ENCODE results near the gene MTRF1.

Gene MTRF1

DNA sequence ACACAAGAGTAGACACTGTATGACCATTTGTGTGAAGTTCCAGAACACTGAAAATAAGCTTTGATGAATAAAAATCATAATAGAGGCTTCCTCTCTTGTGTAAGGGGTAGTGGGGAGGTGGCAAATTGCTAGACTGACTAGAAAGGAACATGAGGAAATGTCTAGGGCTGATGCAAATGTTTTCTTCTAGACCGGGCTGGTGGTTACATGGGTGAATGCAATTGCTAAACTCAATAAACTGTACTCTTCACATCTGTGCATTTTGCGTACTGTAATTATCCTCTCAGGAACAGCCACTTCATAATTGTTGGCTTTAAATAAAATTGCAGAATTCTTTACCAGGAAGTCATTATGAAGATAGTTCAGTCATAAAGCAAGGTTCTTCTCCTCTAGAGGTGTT is 63.9 kb downstream of the MTRF1 start:
- no peak overlapping the region for H3K4me3 ChIP-seq (ENCODE audit: low read length, poor library complexity, severe bottlenecking)
- H3K27me3 ChIP-seq (ENCODE audit: insufficient read depth, low read length, poor library complexity, severe bottlenecking), result no peaks in the 10 kb centered on the region
- no peak overlapping the region for H3K9ac ChIP-seq (ENCODE audit: low read depth, low read length, poor library complexity, severe bottlenecking)
- H3K4me2 ChIP-seq (ENCODE audit: low read depth, low read length, poor library complexity, severe bottlenecking), result no peak overlapping the region
- H4K20me1 ChIP-seq (ENCODE audit: insufficient read depth, low read length, poor library complexity, severe bottlenecking), result no peaks in the 10 kb centered on the region
- TF ChIP-seq, protein P1, sequence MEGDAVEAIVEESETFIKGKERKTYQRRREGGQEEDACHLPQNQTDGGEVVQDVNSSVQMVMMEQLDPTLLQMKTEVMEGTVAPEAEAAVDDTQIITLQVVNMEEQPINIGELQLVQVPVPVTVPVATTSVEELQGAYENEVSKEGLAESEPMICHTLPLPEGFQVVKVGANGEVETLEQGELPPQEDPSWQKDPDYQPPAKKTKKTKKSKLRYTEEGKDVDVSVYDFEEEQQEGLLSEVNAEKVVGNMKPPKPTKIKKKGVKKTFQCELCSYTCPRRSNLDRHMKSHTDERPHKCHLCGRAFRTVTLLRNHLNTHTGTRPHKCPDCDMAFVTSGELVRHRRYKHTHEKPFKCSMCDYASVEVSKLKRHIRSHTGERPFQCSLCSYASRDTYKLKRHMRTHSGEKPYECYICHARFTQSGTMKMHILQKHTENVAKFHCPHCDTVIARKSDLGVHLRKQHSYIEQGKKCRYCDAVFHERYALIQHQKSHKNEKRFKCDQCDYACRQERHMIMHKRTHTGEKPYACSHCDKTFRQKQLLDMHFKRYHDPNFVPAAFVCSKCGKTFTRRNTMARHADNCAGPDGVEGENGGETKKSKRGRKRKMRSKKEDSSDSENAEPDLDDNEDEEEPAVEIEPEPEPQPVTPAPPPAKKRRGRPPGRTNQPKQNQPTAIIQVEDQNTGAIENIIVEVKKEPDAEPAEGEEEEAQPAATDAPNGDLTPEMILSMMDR (conservative IDR thresholded peaks at IDR 0.05; ENCODE audit: low read length), result no peak
- TF ChIP-seq EZH2phosphoT487 (IDR thresholded peaks at IDR 0.05; ENCODE audit: borderline replicate concordance), result no peak
- H2AFZ ChIP-seq (ENCODE audit: low read length), result no peak overlapping the region
- no peaks in the 10 kb centered on the region for H3K79me2 ChIP-seq (ENCODE audit: insufficient read depth, low read length)
- H3K36me3 ChIP-seq (ENCODE audit: insufficient read depth, low read length), result no peaks in the 10 kb centered on the region
- H3K4me1 ChIP-seq (ENCODE audit: insufficient read depth, low read length, poor library complexity, severe bottlenecking), result no peaks in the 10 kb centered on the region
- H3F3A ChIP-seq (ENCODE audit: low read depth), result no peaks in the 10 kb centered on the region
- H3K9me3 ChIP-seq (ENCODE audit: insufficient read depth, low read depth, low read length), result no peaks in the 10 kb centered on the region
- H3K9me2 ChIP-seq (replicated peaks; ENCODE audit: low read depth, low read length), result no peaks in the 10 kb centered on the region

DNA sequence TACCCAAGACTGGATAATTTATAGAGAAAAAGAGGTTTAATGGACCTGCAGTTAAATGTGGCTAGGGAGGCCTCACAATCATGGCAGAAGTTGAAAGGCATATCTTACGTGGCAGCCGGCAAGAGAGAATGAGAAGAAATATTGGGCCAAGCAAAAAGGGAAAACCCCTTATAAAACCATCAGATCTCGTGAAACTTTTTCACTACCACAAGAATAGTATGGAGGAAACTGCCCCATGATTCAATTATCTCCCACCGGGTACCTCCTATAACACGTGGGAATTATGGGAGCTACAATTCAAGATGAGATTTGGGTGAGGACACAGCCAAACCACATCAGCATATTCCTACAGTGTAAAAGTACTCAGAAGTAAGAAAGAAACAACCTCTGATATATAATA is 64.3 kb downstream of the MTRF1 start:
- Histone ChIP-seq H3K4me3 (ENCODE audit: low read length, poor library complexity, severe bottlenecking) (no peak overlapping the region), H4K20me1 (ENCODE audit: insufficient read depth, low read length, poor library complexity, severe bottlenecking) (no peaks in the 10 kb centered on the region), H3K9me2 (replicated peaks; ENCODE audit: low read depth, low read length) (no peaks in the 10 kb centered on the region), H3K4me1 (ENCODE audit: insufficient read depth, low read length, poor library complexity, severe bottlenecking) (no peaks in the 10 kb centered on the region), H3K27me3 (ENCODE audit: insufficient read depth, low read length, poor library complexity, severe bottlenecking) (no peaks in the 10 kb centered on the region), H3F3A (ENCODE audit: low read depth) (no peaks in the 10 kb centered on the region), H2AFZ (ENCODE audit: low read length) (no peak overlapping the region), H3K9me3 (ENCODE audit: insufficient read depth, low read depth, low read length) (no peaks in the 10 kb centered on the region), H3K79me2 (ENCODE audit: insufficient read depth, low read length) (no peaks in the 10 kb centered on the region; the same call in 1 of the 2 replicates), H3K4me2 (ENCODE audit: low read depth, low read length, poor library complexity, severe bottlenecking) (no peak overlapping the region), H3K36me3 (ENCODE audit: insufficient read depth, low read length) (no peaks in the 10 kb centered on the region), H3K9ac (ENCODE audit: low read depth, low read length, poor library complexity, severe bottlenecking) (no peak overlapping the region)
- TF ChIP-seq EZH2phosphoT487 (IDR thresholded peaks at IDR 0.05; ENCODE audit: borderline replicate concordance), result no peak
- TF ChIP-seq, protein P1 (conservative IDR thresholded peaks at IDR 0.05; ENCODE audit: low read length), result no peak

DNA sequence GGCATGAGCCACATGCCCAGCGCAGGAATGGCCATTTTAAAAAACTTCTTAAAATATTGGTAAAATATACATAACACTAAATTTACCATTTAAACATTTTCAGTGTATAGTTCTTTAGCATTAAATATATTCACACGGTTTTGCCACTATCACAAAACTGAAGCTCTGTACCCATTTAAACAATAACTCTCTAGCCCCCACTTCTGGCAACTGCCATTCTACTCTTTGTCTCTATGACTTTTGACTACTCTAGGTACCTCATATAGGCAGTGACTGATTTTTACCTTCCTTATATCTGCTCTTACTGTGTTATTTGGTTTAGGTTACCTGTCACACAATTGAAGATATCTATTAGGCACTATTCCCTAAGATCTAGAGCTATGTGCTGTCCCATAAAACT is 66.8 kb downstream of the MTRF1 start:
- Histone ChIP-seq H2AFZ (ENCODE audit: low read length) (no peak overlapping the region), H3K27me3 (ENCODE audit: insufficient read depth, low read length, poor library complexity, severe bottlenecking) (no peaks in the 10 kb centered on the region)
- TF ChIP-seq EZH2phosphoT487 (IDR thresholded peaks at IDR 0.05; ENCODE audit: borderline replicate concordance), result no peak
- TF ChIP-seq, protein P1 (conservative IDR thresholded peaks at IDR 0.05; ENCODE audit: low read length), result peak; percentile 68

More for the DNA sequence above, 66.8 kb downstream of the MTRF1 start:
- no peaks in the 10 kb centered on the region for H3F3A ChIP-seq (ENCODE audit: low read depth)
- no peak overlapping the region for H3K4me3 ChIP-seq (ENCODE audit: low read length, poor library complexity, severe bottlenecking)
- H3K9me3 ChIP-seq (ENCODE audit: insufficient read depth, low read depth, low read length), result no peaks in the 10 kb centered on the region
- peaks cover 16% of the 10 kb centered on the region for H3K4me1 ChIP-seq (ENCODE audit: insufficient read depth, low read length, poor library complexity, severe bottlenecking)
- H3K79me2 ChIP-seq (ENCODE audit: insufficient read depth, low read length), result peaks cover 15% of the 10 kb centered on the region; the same call in 1 of the 2 replicates
- no peaks in the 10 kb centered on the region for H3K9me2 ChIP-seq (replicated peaks; ENCODE audit: low read depth, low read length)
- no peaks in the 10 kb centered on the region for H3K36me3 ChIP-seq (ENCODE audit: insufficient read depth, low read length)
- no peaks in the 10 kb centered on the region for H4K20me1 ChIP-seq (ENCODE audit: insufficient read depth, low read length, poor library complexity, severe bottlenecking)
- H3K9ac ChIP-seq (ENCODE audit: low read depth, low read length, poor library complexity, severe bottlenecking), result no peak overlapping the region
- no peak overlapping the region for H3K4me2 ChIP-seq (ENCODE audit: low read depth, low read length, poor library complexity, severe bottlenecking)
